Peyer's patch (tissue), 4 donors: ENCODE data around the gene ELP4. TPM values are rescaled to one million over a fixed set of nuclear protein-coding genes. Genes with fewer than 3 reads are reported as not detected.
A peak's percentile ranks its signal among the peaks of the same experiment; 100 is the strongest.

Source experiments
- DNase-seq, 3 donors: peaks; one replicate each; pipeline ENCODE4 v3.0.0-alpha.2; 2017 to 2019
- H3K27ac ChIP-seq, 4 donors: fragments of 200-600 bp; sonication (generic); one replicate each; pipeline ENCODE4 v1.5.1; 2016 to 2019
- H3K27me3 ChIP-seq, 2 donors: fragments of 200-600 bp; sonication (generic); one replicate each; pipeline ENCODE4 v1.5.1; 2019
- H3K36me3 ChIP-seq, 3 donors: fragments of 200-600 bp; sonication (generic); one replicate each; pipeline ENCODE4 v1.5.1; 2016 to 2019
- H3K4me1 ChIP-seq, 4 donors: fragments of 200-600 bp; sonication (generic); one replicate each; pipeline ENCODE4 v1.5.1; 2016 to 2019
- H3K4me3 ChIP-seq, 4 donors: fragments of 200-600 bp; sonication (generic); 1 replicate in 3 of 4; 2 replicates in 1 of 4; pipeline ENCODE4 v1.5.1; 2016 to 2019; ENCODE audit warnings: mild to moderate bottlenecking in 1 of 4
- H3K9me3 ChIP-seq, 4 donors: fragments of 200-600 bp; sonication (generic); one replicate each; pipeline ENCODE4 v1.5.1; 2016 to 2019; ENCODE audit warnings: mild to moderate bottlenecking in 1 of 4
- POLR2A ChIP-seq, 2 donors: fragments of 450-650 bp; IDR thresholded peaks; one replicate each; pipeline ENCODE4 v1.5.1; 2017; ENCODE audit warnings: antibody characterized with exemption in 2 of 2, mild to moderate bottlenecking in 2 of 2, moderate library complexity in 2 of 2
- total RNA-seq, 4 donors: library from RNA; depleted of rRNA; stranded (reverse); fragments of >200 nt; gene quantifications; one replicate each; pipeline ENCODE4 v1.1.0, GENCODE V29; 2016
- TF ChIP-seq, protein P1 (sequence below), 6 experiments: fragments of 450-650 bp in 4 of 6; fragments of 200-600 bp in 2 of 6; sonication (generic) in 1 of 6; IDR thresholded peaks; one replicate each; pipeline ENCODE4 v1.5.1; 2017 to 2019; ENCODE audit warnings: antibody characterized with exemption in 6 of 6, mild to moderate bottlenecking in 3 of 6, moderate library complexity in 1 of 6

ELP4 gene
- total RNA-seq, 4 donors from 2014 or later, result 13.3 to 33.0 (median 21.3) TPM

DNA sequence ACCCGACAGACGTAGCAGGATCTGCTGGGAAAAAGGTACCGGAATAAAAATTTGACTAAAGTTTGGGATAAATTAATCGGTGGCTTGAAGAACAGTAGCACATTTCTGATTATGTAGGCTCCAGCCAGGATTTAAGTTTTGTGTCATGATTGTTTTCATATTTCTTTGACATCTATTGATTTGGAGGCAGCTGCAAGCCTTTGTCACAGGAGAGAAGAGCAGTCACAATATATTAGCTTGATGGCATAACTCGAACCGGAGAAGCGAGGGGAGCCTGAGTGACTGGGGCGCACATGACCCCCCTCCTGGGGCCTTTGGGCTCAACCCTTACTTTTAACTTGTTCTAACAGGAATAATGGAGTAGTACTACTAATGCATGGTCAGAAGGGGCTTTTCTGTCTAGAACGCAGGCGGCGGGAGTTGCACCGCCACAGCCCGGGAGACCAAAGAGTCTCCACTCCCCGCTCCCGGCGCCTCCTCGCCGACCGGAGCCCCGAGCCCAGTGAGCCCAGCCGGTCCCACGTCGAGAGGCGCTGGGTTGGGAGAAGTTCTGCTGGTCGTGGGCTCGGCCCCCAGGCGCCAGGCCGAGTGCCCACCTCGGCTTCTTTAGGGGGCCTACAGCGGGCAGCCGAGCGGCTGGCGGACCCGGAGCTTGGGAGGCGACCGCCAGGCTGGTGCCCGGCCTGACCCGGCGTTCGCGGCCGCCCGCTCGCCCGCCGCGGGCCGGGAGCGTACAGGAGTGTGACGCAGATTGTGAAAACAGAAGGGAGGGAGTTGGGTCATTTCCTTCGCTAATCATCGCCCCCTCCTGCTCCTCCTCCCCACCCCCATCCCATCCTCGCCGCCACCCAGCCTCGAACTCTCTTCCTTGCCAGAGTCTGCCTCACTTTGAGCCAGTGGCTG is 317.2 kb downstream of the ELP4 start:
- H3K36me3 ChIP-seq, result no peaks in the 10 kb centered on the region
- peaks cover 0 to 9% (median 0%) of the 10 kb centered on the region in 4 donors for H3K4me1 ChIP-seq
- TF ChIP-seq POLR2A (IDR thresholded peaks at IDR 0.05), result no peak
- TF ChIP-seq, protein P1, sequence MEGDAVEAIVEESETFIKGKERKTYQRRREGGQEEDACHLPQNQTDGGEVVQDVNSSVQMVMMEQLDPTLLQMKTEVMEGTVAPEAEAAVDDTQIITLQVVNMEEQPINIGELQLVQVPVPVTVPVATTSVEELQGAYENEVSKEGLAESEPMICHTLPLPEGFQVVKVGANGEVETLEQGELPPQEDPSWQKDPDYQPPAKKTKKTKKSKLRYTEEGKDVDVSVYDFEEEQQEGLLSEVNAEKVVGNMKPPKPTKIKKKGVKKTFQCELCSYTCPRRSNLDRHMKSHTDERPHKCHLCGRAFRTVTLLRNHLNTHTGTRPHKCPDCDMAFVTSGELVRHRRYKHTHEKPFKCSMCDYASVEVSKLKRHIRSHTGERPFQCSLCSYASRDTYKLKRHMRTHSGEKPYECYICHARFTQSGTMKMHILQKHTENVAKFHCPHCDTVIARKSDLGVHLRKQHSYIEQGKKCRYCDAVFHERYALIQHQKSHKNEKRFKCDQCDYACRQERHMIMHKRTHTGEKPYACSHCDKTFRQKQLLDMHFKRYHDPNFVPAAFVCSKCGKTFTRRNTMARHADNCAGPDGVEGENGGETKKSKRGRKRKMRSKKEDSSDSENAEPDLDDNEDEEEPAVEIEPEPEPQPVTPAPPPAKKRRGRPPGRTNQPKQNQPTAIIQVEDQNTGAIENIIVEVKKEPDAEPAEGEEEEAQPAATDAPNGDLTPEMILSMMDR (IDR thresholded peaks at IDR 0.05), result no peak
- H3K4me3 ChIP-seq, result no peak overlapping the region
- peaks cover 0 to 43% of the 10 kb centered on the region in 2 donors for H3K27me3 ChIP-seq
- peak in 1 of 3 donors; percentile 24 for DNase-seq
- H3K9me3 ChIP-seq, result no peaks in the 10 kb centered on the region
- no peak overlapping the region for H3K27ac ChIP-seq

DNA sequence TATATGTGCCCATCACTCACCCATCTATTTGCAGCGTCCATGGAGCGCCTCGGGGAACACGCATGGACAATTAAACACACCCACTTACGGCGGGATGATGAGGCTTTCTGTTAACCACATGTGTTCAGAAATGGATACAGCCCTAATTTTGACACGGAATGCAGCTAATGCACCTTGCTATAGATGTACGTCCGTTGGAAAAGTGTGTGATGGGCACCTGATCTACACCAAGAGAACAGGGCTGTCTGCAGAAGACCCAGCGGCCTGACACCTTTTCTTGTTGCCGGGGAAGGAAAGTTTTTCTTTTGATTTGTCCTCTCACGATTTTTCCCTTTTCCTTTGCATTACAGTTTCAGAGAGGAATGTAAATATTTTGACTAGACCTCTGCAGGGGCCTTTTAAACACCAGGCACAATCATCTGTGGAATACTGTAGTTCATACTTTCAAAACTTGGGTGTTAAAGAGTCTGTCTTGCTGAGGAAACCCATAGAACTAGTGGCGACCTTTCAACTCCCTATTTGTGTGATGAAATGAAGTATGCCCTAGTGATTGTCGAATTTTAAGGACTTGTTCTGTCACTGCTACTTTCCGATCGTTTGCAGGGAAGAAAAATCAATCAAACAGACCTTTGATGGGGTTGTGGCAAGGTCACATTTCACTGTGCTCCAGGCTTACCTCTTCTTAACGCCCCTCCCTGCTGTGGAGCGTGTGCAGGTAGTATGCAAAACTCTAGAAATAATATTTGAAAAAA is 318.1 kb downstream of the ELP4 start:
- Histone ChIP-seq H3K27ac (no peak overlapping the region), H3K4me3 (no peak overlapping the region), H3K4me1 (peaks cover 0 to 9% (median 0%) of the 10 kb centered on the region in 4 donors), H3K9me3 (no peaks in the 10 kb centered on the region), H3K27me3 (peaks cover 0 to 43% of the 10 kb centered on the region in 2 donors), H3K36me3 (no peaks in the 10 kb centered on the region)
- TF ChIP-seq POLR2A (IDR thresholded peaks at IDR 0.05), result no peak
- DNase-seq, result no peak

DNA sequence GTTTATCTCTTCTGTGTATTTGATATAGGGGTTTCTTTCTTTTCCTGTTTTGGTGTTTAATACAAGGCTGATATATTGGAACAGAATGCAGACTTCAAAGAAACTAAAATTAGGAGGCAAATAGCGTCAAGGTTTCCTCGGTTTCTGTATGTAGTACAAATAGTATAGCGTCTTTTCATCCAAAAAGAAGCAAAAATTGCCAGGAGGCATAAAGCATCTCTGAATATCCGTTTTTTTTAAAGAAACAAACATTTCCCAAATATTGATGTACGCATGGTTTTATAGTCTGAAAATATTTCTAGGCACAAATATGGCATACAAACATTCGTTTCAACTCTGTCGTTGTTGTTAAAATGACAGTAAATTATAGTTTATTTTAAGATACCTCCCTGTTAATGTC is 318.6 kb downstream of the ELP4 start:
- Histone ChIP-seq H3K27me3 (peaks cover 0 to 43% of the 10 kb centered on the region in 2 donors), H3K9me3 (no peaks in the 10 kb centered on the region), H3K27ac (no peak overlapping the region), H3K36me3 (no peaks in the 10 kb centered on the region), H3K4me3 (no peak overlapping the region), H3K4me1 (peaks cover 0 to 9% (median 0%) of the 10 kb centered on the region in 4 donors)
- TF ChIP-seq, protein P1 (IDR thresholded peaks at IDR 0.05), result no peak
- DNase-seq, result no peak

DNA sequence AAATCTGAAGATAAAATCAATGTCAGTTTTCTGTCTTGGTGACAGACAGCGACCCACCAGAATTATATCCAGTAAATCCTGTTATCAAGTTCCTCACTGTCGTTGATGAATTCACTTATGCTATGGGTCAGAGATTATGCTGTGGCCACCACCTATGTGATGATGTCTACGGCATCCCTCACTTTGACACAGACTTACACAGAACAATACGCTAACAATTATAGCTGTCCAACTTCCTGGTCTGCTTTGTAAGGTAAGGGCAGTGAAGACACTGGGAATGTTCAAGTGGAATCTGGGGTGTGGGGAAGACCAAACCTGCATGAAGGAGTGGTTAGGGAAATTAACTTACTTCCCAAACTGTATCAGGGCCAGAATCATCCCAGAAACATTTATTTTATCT is 320.8 kb downstream of the ELP4 start:
- TF ChIP-seq POLR2A (IDR thresholded peaks at IDR 0.05), result no peak
- TF ChIP-seq, protein P1 (IDR thresholded peaks at IDR 0.05), result no peak

DNA sequence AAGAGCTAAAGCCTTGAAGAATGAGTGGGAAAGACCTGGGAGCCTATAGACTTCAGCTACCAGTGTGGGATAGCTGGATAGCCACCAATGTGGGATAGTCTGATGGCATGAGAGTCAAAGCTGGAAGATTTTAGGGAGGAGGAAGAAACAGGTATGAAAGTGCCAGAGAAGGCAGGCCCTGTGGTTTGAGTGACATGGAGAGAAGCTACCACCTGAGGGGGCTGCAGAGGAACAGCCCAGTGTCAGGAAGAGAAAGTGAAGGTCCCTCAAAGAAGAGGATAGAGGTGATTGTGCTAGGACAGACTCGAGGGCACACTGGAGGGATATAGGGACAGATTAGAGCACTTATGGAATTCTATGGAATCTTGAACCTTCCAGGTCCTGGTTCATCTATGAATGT is 324.7 kb downstream of the ELP4 start:
- no peak for DNase-seq
- H3K27me3 ChIP-seq, result peaks cover 0 to 2% of the 10 kb centered on the region in 2 donors
- no peak for TF ChIP-seq POLR2A (IDR thresholded peaks at IDR 0.05)
- TF ChIP-seq, protein P1 (IDR thresholded peaks at IDR 0.05), result no peak
- no peaks in the 10 kb centered on the region for H3K36me3 ChIP-seq
- no peak overlapping the region for H3K27ac ChIP-seq
- H3K4me1 ChIP-seq, result no peaks in the 10 kb centered on the region
- no peak overlapping the region for H3K4me3 ChIP-seq
- no peaks in the 10 kb centered on the region for H3K9me3 ChIP-seq

More for the DNA sequence above, 320.8 kb downstream of the ELP4 start:
- no peak for DNase-seq
- Histone ChIP-seq H3K27ac (no peak overlapping the region), H3K27me3 (peaks cover 0 to 39% of the 10 kb centered on the region in 2 donors), H3K36me3 (no peaks in the 10 kb centered on the region), H3K4me1 (peaks cover 0 to 9% (median 0%) of the 10 kb centered on the region in 4 donors), H3K9me3 (no peaks in the 10 kb centered on the region), H3K4me3 (no peak overlapping the region)

Other genes starting within 250 kb of the ELP4 start
- under 1 TPM in 1 of 4 donors, not detected in 3; 0.83 TPM for gene DCDC1, start 140.0 kb upstream of the ELP4 start, total RNA-seq
- gene DNAJC24, start 139.9 kb upstream of the ELP4 start, total RNA-seq, result 10 to 100 TPM; 12.1 to 17.3 (median 15.8) TPM
- gene IMMP1L, start 145 bp upstream of the ELP4 start, total RNA-seq, result 10 to 100 TPM; 11.6 to 38.0 (median 20.1) TPM